HepG2 (cell line): Measurements from ENCODE around the gene TPI1. TPM values are rescaled to one million over a fixed set of nuclear protein-coding genes. Genes with fewer than 3 reads are reported as not detected.
A peak's percentile ranks its signal among the peaks of the same experiment; 100 is the strongest.

Source experiments
- HNRNPL ChIP-seq: fragments of 200-400 bp; formaldehyde crosslinking; IDR thresholded peaks from 2 replicates; pipeline ENCODE4 v1.6.1; 2017; ENCODE audit warnings: mild to moderate bottlenecking, low read depth, low read length
- IRX3 ChIP-seq: sonication (generic); formaldehyde crosslinking; IDR thresholded peaks from 2 replicates; pipeline ENCODE4 v1.8.1; 2023; ENCODE audit warnings: mild to moderate bottlenecking, low read depth, missing genetic modification reagents, borderline replicate concordance
- RARG ChIP-seq: sonication (generic); formaldehyde crosslinking; IDR thresholded peaks from 2 replicates; pipeline ENCODE4 v1.4.0; 2020; ENCODE audit warnings: low read depth, mild to moderate bottlenecking, missing genetic modification reagents
- RBFOX2 ChIP-seq: fragments of 200-400 bp; formaldehyde crosslinking; IDR thresholded peaks from 2 replicates; pipeline ENCODE4 v1.6.1; 2017; ENCODE audit warnings: low read depth, mild to moderate bottlenecking, low read length
- RBM39 ChIP-seq: fragments of 200-400 bp; formaldehyde crosslinking; IDR thresholded peaks from one replicate; pipeline ENCODE4 v1.6.1; 2018; ENCODE audit warnings: antibody characterized with exemption, mild to moderate bottlenecking, low read depth, low read length; ENCODE audit not compliant: poor library complexity, severe bottlenecking
- TAF15 ChIP-seq: fragments of 200-400 bp; formaldehyde crosslinking; IDR thresholded peaks from one replicate; pipeline ENCODE4 v1.6.1; 2018; ENCODE audit warnings: mild to moderate bottlenecking, low read depth, low read length; ENCODE audit not compliant: poor library complexity, severe bottlenecking
- ZNF7 ChIP-seq: IDR thresholded peaks from 2 replicates; pipeline ENCODE4 v1.6.1; 2016; ENCODE audit warnings: missing biosample characterization, missing genetic modification reagents
- ZNF709 ChIP-seq: sonication (generic); formaldehyde crosslinking; IDR thresholded peaks from 2 replicates; pipeline ENCODE4 v1.5.0; 2020; ENCODE audit warnings: mild to moderate bottlenecking, missing genetic modification reagents
- polyA plus RNA-seq, 8 experiments: library from polyadenylated mRNA; depleted of rRNA in 3 of 8; stranded (reverse) in 7 of 8; unstranded in 1 of 8; fragments of >200 nt; fragmentation: Illumina TruSeq in 4 of 8; extraction: Trizol in 4 of 8; gene quantifications; 2 replicates each; pipeline versions ENCODE4 v1.2.1 to v1.2.3, GENCODE V29; 2011 to 2016; ENCODE audit warnings: low read depth in 4 of 8, missing spikeins in 1 of 8, mixed read lengths in 1 of 8; ENCODE audit not compliant: insufficient read depth in 1 of 8
- total RNA-seq, 5 experiments: library from RNA; depleted of rRNA; stranded (reverse); fragments of >200 nt; fragmentation: Illumina TruSeq; extraction: Trizol; gene quantifications; 2 replicates each; pipeline ENCODE4 v1.2.3, GENCODE V29; 2016; ENCODE audit warnings: low read depth in 1 of 5
- TF ChIP-seq, protein P1 (sequence below): sonication (generic); formaldehyde crosslinking; IDR thresholded peaks from 2 replicates; pipeline ENCODE4 v1.4.0; 2020; ENCODE audit warnings: missing genetic modification reagents
- TF ChIP-seq, protein P2 (sequence below): conservative IDR thresholded peaks from 2 replicates; pipeline ENCODE4 v1.6.1; 2018; ENCODE audit warnings: missing genetic modification reagents
- TF ChIP-seq, protein P3 (sequence below): sonication (generic); formaldehyde crosslinking; IDR thresholded peaks from 2 replicates; pipeline ENCODE4 v1.5.0; 2020; ENCODE audit warnings: mild to moderate bottlenecking, missing genetic modification reagents
- TF ChIP-seq, protein P4 (sequence below): sonication (generic); formaldehyde crosslinking; IDR thresholded peaks from one replicate; pipeline ENCODE4 v1.5.1; 2020; ENCODE audit warnings: mild to moderate bottlenecking, missing genetic modification reagents; ENCODE audit errors: not compliant biosample characterization

TPI1 gene
- total and polyA plus RNA-seq, 2 of the 13 experiments (the other 11 are each of a cell fraction or from before 2014, with no cell fraction given): 945 to 2,535 TPM

DNA sequence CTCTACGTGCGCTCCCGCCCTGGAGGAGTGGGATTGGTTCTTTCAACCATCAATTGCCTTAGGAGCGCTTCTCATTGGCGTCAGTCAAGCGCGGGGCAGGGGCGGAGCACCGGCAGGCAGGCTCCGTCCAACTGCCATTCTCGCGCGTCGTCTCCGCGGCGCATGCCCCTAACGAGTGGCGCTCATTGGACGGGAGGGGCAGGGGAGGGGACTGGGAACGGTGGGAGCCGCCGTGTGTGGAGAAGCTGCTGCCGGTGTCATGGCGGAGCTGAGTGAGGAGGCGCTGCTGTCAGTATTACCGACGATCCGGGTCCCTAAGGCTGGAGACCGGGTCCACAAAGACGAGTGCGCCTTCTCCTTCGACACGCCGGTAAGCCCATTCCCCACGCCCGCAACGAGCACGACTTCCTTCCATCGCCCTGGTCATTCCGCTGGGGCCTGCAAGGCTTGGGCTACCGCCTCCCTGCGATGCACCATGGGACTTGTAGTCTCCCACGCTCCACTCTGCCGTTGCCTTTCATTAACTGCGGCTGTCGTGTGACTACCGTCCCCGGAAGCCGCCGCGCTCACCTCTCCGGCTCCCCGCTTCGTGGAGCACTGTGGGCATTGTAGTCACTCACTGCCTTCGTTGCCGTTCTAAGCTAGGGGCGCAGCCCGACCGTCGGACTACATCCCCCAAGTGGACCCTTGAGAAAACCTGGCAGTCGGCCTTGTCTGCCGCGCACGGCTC lies 15.2 kb upstream of the TPI1 start, which contains the start of gene USP5 (continued):
- TF ChIP-seq, protein P1, sequence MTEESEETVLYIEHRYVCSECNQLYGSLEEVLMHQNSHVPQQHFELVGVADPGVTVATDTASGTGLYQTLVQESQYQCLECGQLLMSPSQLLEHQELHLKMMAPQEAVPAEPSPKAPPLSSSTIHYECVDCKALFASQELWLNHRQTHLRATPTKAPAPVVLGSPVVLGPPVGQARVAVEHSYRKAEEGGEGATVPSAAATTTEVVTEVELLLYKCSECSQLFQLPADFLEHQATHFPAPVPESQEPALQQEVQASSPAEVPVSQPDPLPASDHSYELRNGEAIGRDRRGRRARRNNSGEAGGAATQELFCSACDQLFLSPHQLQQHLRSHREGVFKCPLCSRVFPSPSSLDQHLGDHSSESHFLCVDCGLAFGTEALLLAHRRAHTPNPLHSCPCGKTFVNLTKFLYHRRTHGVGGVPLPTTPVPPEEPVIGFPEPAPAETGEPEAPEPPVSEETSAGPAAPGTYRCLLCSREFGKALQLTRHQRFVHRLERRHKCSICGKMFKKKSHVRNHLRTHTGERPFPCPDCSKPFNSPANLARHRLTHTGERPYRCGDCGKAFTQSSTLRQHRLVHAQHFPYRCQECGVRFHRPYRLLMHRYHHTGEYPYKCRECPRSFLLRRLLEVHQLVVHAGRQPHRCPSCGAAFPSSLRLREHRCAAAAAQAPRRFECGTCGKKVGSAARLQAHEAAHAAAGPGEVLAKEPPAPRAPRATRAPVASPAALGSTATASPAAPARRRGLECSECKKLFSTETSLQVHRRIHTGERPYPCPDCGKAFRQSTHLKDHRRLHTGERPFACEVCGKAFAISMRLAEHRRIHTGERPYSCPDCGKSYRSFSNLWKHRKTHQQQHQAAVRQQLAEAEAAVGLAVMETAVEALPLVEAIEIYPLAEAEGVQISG (CRISPR knock-in tag): peak; percentile 91
- TF ChIP-seq RBM39 (no peak), IRX3 (CRISPR knock-in tag) (no peak), TAF15 (peak; percentile 52), ZNF7 (CRISPR knock-in tag) (no peak), RBFOX2 (peak; percentile 85), ZNF709 (CRISPR knock-in tag) (no peak), HNRNPL (0 out of 2 replicates have a peak, but pooled peaks have one; percentile 33), RARG (CRISPR knock-in tag) (no peak)
- TF ChIP-seq, protein P2, sequence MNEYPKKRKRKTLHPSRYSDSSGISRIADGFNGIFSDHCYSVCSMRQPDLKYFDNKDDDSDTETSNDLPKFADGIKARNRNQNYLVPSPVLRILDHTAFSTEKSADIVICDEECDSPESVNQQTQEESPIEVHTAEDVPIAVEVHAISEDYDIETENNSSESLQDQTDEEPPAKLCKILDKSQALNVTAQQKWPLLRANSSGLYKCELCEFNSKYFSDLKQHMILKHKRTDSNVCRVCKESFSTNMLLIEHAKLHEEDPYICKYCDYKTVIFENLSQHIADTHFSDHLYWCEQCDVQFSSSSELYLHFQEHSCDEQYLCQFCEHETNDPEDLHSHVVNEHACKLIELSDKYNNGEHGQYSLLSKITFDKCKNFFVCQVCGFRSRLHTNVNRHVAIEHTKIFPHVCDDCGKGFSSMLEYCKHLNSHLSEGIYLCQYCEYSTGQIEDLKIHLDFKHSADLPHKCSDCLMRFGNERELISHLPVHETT (CRISPR knock-in tag): no peak
- TF ChIP-seq, protein P3, sequence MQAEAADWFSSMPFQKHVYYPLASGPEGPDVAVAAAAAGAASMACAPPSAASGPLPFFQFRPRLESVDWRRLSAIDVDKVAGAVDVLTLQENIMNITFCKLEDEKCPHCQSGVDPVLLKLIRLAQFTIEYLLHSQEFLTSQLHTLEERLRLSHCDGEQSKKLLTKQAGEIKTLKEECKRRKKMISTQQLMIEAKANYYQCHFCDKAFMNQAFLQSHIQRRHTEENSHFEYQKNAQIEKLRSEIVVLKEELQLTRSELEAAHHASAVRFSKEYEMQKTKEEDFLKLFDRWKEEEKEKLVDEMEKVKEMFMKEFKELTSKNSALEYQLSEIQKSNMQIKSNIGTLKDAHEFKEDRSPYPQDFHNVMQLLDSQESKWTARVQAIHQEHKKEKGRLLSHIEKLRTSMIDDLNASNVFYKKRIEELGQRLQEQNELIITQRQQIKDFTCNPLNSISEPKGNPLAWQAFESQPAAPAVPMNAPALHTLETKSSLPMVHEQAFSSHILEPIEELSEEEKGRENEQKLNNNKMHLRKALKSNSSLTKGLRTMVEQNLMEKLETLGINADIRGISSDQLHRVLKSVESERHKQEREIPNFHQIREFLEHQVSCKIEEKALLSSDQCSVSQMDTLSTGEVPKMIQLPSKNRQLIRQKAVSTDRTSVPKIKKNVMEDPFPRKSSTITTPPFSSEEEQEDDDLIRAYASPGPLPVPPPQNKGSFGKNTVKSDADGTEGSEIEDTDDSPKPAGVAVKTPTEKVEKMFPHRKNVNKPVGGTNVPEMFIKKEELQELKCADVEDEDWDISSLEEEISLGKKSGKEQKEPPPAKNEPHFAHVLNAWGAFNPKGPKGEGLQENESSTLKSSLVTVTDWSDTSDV (CRISPR knock-in tag): peak; percentile 89; the same call in 1 of the 2 replicates
- TF ChIP-seq, protein P4, sequence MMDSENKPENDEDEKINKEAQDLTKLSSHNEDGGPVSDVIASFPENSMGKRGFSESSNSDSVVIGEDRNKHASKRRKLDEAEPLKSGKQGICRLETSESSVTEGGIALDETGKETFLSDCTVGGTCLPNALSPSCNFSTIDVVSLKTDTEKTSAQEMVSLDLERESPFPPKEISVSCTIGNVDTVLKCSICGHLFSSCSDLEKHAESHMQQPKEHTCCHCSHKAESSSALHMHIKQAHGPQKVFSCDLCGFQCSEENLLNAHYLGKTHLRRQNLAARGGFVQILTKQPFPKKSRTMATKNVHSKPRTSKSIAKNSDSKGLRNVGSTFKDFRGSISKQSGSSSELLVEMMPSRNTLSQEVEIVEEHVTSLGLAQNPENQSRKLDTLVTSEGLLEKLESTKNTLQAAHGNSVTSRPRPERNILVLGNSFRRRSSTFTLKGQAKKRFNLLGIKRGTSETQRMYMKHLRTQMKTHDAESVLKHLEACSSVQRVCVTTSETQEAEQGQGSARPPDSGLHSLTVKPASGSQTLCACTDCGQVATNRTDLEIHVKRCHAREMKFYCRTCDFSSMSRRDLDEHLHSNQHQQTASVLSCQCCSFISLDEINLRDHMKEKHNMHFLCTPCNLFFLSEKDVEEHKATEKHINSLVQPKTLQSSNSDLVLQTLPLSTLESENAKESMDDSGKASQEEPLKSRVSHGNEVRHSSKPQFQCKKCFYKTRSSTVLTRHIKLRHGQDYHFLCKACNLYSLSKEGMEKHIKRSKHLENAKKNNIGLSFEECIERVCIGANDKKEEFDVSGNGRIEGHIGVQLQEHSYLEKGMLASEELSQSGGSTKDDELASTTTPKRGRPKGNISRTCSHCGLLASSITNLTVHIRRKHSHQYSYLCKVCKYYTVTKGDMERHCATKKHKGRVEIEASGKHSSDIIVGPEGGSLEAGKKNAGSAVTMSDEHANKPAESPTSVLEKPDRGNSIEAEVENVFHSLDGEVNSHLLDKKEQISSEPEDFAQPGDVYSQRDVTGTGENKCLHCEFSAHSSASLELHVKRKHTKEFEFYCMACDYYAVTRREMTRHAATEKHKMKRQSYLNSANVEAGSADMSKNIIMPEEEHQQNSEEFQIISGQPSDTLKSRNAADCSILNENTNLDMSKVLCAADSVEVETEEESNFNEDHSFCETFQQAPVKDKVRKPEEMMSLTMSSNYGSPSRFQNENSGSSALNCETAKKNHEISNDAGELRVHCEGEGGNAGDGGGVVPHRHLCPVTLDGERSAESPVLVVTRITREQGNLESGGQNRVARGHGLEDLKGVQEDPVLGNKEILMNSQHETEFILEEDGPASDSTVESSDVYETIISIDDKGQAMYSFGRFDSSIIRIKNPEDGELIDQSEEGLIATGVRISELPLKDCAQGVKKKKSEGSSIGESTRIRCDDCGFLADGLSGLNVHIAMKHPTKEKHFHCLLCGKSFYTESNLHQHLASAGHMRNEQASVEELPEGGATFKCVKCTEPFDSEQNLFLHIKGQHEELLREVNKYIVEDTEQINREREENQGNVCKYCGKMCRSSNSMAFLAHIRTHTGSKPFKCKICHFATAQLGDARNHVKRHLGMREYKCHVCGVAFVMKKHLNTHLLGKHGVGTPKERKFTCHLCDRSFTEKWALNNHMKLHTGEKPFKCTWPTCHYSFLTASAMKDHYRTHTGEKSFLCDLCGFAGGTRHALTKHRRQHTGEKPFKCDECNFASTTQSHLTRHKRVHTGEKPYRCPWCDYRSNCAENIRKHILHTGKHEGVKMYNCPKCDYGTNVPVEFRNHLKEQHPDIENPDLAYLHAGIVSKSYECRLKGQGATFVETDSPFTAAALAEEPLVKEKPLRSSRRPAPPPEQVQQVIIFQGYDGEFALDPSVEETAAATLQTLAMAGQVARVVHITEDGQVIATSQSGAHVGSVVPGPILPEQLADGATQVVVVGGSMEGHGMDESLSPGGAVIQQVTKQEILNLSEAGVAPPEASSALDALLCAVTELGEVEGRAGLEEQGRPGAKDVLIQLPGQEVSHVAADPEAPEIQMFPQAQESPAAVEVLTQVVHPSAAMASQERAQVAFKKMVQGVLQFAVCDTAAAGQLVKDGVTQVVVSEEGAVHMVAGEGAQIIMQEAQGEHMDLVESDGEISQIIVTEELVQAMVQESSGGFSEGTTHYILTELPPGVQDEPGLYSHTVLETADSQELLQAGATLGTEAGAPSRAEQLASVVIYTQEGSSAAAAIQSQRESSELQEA (CRISPR knock-in tag): no peak
